Neural cell (in vitro differentiated cells): Measurements from ENCODE around the gene HSD17B8.

Source experiments
- CTCF ChIP-seq: fragments of 450-650 bp; IDR thresholded peaks from 2 replicates; pipeline ENCODE4 v1.5.1; 2014; ENCODE audit warnings: antibody characterized with exemption, mild to moderate bottlenecking, moderate library complexity; ENCODE audit not compliant: poor library complexity, severe bottlenecking
- EZH2 ChIP-seq: fragments of 200-600, 300-800 bp; shearing (Covaris generic), sonication (generic); IDR thresholded peaks from 2 replicates; pipeline ENCODE4 v1.6.1; 2014; ENCODE audit warnings: antibody characterized with exemption, low read length, borderline replicate concordance, mild to moderate bottlenecking; ENCODE audit not compliant: insufficient read depth, poor library complexity, severe bottlenecking
- MXI1 ChIP-seq: fragments of 450-650 bp; conservative IDR thresholded peaks from 2 replicates; pipeline ENCODE4 v1.6.1; 2014; ENCODE audit warnings: antibody characterized with exemption, mild to moderate bottlenecking; ENCODE audit not compliant: poor library complexity, severe bottlenecking
- POLR2AphosphoS5 ChIP-seq: IDR thresholded peaks from 2 replicates; pipeline ENCODE4 v1.6.1; 2012
- RAD21 ChIP-seq: fragments of 450-650 bp; conservative IDR thresholded peaks from 2 replicates; pipeline ENCODE4 v1.6.1; 2014; ENCODE audit warnings: antibody characterized with exemption, mild to moderate bottlenecking, moderate library complexity
- REST ChIP-seq: IDR thresholded peaks from 2 replicates; pipeline ENCODE4 v1.6.1; 2012; ENCODE audit warnings: borderline replicate concordance
- TAF1 ChIP-seq: IDR thresholded peaks from 2 replicates; pipeline ENCODE4 v1.6.1; 2012; ENCODE audit warnings: low read depth

- TF ChIP-seq CTCF (peak; percentile 11), REST (peak; percentile 67), TAF1 (peak; percentile 87), POLR2AphosphoS5 (peak; percentile 100), EZH2 (no peak), RAD21 (no peak), MXI1 (peak; percentile 85)
Observed at GRCh38 chr6:33208091-33208967, 3.9 kb downstream of the HSD17B8 start, which contains the start of gene RING1.
